Measurements from ENCODE around the gene ENOPH1. TPM values are rescaled to one million over a fixed set of nuclear protein-coding genes. Genes with fewer than 3 reads are reported as not detected.

ENOPH1 gene
- polyA plus RNA-seq, 1 donor from 2014 or later: 159 TPM

DNA sequence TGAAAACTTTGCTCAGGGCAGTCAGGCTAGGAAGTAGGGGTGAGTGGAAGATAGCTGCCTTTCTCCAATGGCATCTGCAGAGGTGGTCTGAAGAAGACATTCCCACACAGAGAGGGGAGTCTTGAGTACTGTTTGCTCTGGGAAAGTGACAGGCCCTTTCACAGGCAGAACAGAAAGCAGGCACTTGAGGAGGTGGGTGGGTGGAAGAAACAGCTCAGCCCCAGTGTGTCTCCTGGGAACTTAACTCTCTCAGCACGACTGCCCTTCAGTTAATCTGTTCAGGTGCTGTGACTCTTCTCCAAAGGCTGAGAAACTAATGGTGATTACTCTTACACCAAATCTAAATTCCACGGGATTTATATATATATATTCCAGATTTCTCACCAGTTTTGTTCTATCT, 28.3 kb downstream of the ENOPH1 start:
- Histone ChIP-seq H2AFZ (ENCODE audit: low read depth, low read length) (no peak overlapping the region), H3K4me3 (ENCODE audit: low read length) (no peak overlapping the region), H3K27ac (ENCODE audit: low read length) (no peak overlapping the region), H3K9me2 (ENCODE audit: insufficient read depth, low read length) (no peaks in the 10 kb centered on the region), H3K9me3 (ENCODE audit: low read length) (no peaks in the 10 kb centered on the region), H3F3A (ENCODE audit: insufficient read depth, low read length, poor library complexity, severe bottlenecking) (no peaks in the 10 kb centered on the region), H3K9ac (ENCODE audit: low read length) (no peak overlapping the region), H3K4me2 (ENCODE audit: low read length) (no peak overlapping the region), H3K79me2 (replicated peaks; ENCODE audit: insufficient read depth, low read length) (no peaks in the 10 kb centered on the region), H3K36me3 (ENCODE audit: insufficient read depth, low read length) (no peaks in the 10 kb centered on the region), H4K20me1 (ENCODE audit: insufficient read depth) (no peaks in the 10 kb centered on the region), H3K27me3 (ENCODE audit: insufficient read depth, low read depth, low read length) (no peaks in the 10 kb centered on the region)
- TF ChIP-seq, protein P1, sequence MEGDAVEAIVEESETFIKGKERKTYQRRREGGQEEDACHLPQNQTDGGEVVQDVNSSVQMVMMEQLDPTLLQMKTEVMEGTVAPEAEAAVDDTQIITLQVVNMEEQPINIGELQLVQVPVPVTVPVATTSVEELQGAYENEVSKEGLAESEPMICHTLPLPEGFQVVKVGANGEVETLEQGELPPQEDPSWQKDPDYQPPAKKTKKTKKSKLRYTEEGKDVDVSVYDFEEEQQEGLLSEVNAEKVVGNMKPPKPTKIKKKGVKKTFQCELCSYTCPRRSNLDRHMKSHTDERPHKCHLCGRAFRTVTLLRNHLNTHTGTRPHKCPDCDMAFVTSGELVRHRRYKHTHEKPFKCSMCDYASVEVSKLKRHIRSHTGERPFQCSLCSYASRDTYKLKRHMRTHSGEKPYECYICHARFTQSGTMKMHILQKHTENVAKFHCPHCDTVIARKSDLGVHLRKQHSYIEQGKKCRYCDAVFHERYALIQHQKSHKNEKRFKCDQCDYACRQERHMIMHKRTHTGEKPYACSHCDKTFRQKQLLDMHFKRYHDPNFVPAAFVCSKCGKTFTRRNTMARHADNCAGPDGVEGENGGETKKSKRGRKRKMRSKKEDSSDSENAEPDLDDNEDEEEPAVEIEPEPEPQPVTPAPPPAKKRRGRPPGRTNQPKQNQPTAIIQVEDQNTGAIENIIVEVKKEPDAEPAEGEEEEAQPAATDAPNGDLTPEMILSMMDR (IDR thresholded peaks at IDR 0.05; ENCODE audit: poor library complexity, severe bottlenecking): no peak
- TF ChIP-seq TAF1 (IDR thresholded peaks at IDR 0.05; ENCODE audit: low read depth): no peak
- TF ChIP-seq POLR2AphosphoS5 (IDR thresholded peaks at IDR 0.05): no peak
- no peak for TF ChIP-seq EP300 (conservative IDR thresholded peaks at IDR 0.05; ENCODE audit: poor library complexity, severe bottlenecking)
- TF ChIP-seq RAD21 (conservative IDR thresholded peaks at IDR 0.05): no peak
- TF ChIP-seq, protein P2, sequence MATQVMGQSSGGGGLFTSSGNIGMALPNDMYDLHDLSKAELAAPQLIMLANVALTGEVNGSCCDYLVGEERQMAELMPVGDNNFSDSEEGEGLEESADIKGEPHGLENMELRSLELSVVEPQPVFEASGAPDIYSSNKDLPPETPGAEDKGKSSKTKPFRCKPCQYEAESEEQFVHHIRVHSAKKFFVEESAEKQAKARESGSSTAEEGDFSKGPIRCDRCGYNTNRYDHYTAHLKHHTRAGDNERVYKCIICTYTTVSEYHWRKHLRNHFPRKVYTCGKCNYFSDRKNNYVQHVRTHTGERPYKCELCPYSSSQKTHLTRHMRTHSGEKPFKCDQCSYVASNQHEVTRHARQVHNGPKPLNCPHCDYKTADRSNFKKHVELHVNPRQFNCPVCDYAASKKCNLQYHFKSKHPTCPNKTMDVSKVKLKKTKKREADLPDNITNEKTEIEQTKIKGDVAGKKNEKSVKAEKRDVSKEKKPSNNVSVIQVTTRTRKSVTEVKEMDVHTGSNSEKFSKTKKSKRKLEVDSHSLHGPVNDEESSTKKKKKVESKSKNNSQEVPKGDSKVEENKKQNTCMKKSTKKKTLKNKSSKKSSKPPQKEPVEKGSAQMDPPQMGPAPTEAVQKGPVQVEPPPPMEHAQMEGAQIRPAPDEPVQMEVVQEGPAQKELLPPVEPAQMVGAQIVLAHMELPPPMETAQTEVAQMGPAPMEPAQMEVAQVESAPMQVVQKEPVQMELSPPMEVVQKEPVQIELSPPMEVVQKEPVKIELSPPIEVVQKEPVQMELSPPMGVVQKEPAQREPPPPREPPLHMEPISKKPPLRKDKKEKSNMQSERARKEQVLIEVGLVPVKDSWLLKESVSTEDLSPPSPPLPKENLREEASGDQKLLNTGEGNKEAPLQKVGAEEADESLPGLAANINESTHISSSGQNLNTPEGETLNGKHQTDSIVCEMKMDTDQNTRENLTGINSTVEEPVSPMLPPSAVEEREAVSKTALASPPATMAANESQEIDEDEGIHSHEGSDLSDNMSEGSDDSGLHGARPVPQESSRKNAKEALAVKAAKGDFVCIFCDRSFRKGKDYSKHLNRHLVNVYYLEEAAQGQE (IDR thresholded peaks at IDR 0.05; ENCODE audit: borderline replicate concordance): no peak
- TF ChIP-seq MXI1 (conservative IDR thresholded peaks at IDR 0.05; ENCODE audit: poor library complexity, severe bottlenecking): no peak
- no peak for TF ChIP-seq SMC3 (conservative IDR thresholded peaks at IDR 0.05; ENCODE audit: poor library complexity)
- TF ChIP-seq EZH2 (IDR thresholded peaks at IDR 0.05; ENCODE audit: borderline replicate concordance, insufficient read depth, low read length, poor library complexity, severe bottlenecking): no peak

DNA sequence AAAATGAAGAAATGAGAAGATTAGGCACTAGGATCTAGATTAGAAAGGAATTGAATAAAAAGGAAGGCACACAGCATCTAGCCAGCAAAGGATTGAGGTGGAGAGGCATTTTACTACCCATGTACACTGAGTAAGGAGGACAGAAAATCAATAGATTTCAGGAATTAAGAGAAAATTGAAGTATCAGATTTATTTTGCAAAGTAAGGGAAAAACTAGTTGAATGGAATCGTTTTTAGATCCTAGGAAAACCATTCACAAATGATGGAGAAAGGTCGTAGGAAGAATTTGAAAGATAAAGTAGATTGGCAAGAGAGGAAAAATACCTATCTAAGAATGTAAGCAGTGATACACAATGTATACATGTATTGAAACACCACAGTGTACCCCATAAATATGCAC, 31.3 kb downstream of the ENOPH1 start:
- no peaks in the 10 kb centered on the region for H3K9me2 ChIP-seq (ENCODE audit: insufficient read depth, low read length)
- no peaks in the 10 kb centered on the region for H4K20me1 ChIP-seq (ENCODE audit: insufficient read depth)
- H3K36me3 ChIP-seq (ENCODE audit: insufficient read depth, low read length): no peaks in the 10 kb centered on the region
- H3K4me2 ChIP-seq (ENCODE audit: low read length): no peak overlapping the region
- TF ChIP-seq RAD21 (conservative IDR thresholded peaks at IDR 0.05): no peak
- TF ChIP-seq, protein P2 (IDR thresholded peaks at IDR 0.05; ENCODE audit: borderline replicate concordance): no peak
- TF ChIP-seq, protein P1 (IDR thresholded peaks at IDR 0.05; ENCODE audit: poor library complexity, severe bottlenecking): no peak
- TF ChIP-seq EP300 (conservative IDR thresholded peaks at IDR 0.05; ENCODE audit: poor library complexity, severe bottlenecking): no peak
- TF ChIP-seq SMC3 (conservative IDR thresholded peaks at IDR 0.05; ENCODE audit: poor library complexity): no peak
- TF ChIP-seq MXI1 (conservative IDR thresholded peaks at IDR 0.05; ENCODE audit: poor library complexity, severe bottlenecking): no peak
- no peak for TF ChIP-seq EZH2 (IDR thresholded peaks at IDR 0.05; ENCODE audit: borderline replicate concordance, insufficient read depth, low read length, poor library complexity, severe bottlenecking)
- H2AFZ ChIP-seq (ENCODE audit: low read depth, low read length): no peak overlapping the region
- no peaks in the 10 kb centered on the region for H3K9me3 ChIP-seq (ENCODE audit: low read length)
- no peaks in the 10 kb centered on the region for H3K27me3 ChIP-seq (ENCODE audit: insufficient read depth, low read depth, low read length)
- H3K9ac ChIP-seq (ENCODE audit: low read length): no peak overlapping the region
- H3F3A ChIP-seq (ENCODE audit: insufficient read depth, low read length, poor library complexity, severe bottlenecking): no peaks in the 10 kb centered on the region
- H3K27ac ChIP-seq (ENCODE audit: low read length): no peak overlapping the region
- no peaks in the 10 kb centered on the region for H3K79me2 ChIP-seq (replicated peaks; ENCODE audit: insufficient read depth, low read length)
- H3K4me3 ChIP-seq (ENCODE audit: low read length): no peak overlapping the region
